Mesothelial cell of epicardium (in vitro differentiated cells): ENCODE data around the gene FAM168A. TPM values are rescaled to one million over a fixed set of nuclear protein-coding genes. Genes with fewer than 3 reads are reported as not detected.

Source experiments
- DNase-seq, 2 experiments: peaks; one replicate each; pipeline ENCODE4 v3.0.0; 2021; ENCODE audit warnings: low spot score in 2 of 2; ENCODE audit not compliant: unreplicated experiment in 2 of 2
- H3K27ac Mint-ChIP-seq: 2 replicates; pipeline ENCODE4 v1.8.0; 2021; ENCODE audit warnings: mixed read lengths
- H3K27me3 Mint-ChIP-seq: 2 replicates; pipeline ENCODE4 v1.8.0; 2021; ENCODE audit warnings: low read depth, mixed read lengths
- H3K36me3 Mint-ChIP-seq: 2 replicates; pipeline ENCODE4 v1.8.0; 2021; ENCODE audit warnings: mixed read lengths
- H3K4me1 Mint-ChIP-seq: 2 replicates; pipeline ENCODE4 v1.8.0; 2021; ENCODE audit warnings: mixed read lengths
- H3K4me3 Mint-ChIP-seq: 2 replicates; pipeline ENCODE4 v1.8.0; 2021; ENCODE audit warnings: mild to moderate bottlenecking, moderate library complexity, mixed read lengths
- H3K9me3 Mint-ChIP-seq: 2 replicates; pipeline ENCODE4 v1.8.0; 2021; ENCODE audit warnings: mixed read lengths
- total RNA-seq: library from RNA; stranded (reverse); gene quantifications from 3 replicates; pipeline ENCODE4 v1.2.1, GENCODE V29; 2021
- TF ChIP-seq, protein P1 (sequence below): fragments of 200-600 bp; sonication (generic); IDR thresholded peaks from one replicate; pipeline ENCODE4 v1.5.0; 2021; ENCODE audit warnings: antibody characterized with exemption; ENCODE audit not compliant: unreplicated experiment

FAM168A gene
- total RNA-seq, 1 donor from 2014 or later = 61.8 TPM

DNA sequence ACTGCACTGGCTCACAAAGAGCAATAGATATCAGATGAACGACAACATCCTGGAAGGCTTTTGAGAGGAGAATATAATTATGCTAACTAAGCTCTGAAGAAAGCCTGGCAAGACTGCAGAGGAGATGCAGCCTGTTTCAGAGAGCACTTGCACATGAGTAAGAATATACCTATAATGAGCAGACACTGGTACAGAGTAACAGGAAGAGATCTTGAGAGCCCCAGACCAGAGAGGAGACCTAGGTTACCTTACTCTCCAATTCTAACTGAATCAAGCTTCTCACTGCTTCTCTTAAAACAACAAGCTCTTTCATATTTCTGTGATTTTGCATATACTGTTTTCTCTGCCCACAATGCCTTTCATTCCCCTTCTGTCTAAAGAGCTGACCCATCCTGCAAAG lies 66.5 kb downstream of the FAM168A start:
- H3K27ac Mint-ChIP-seq = no peak overlapping the region
- no peaks in the 10 kb centered on the region for H3K27me3 Mint-ChIP-seq
- no peak for DNase-seq
- H3K9me3 Mint-ChIP-seq = no peaks in the 10 kb centered on the region
- TF ChIP-seq, protein P1, sequence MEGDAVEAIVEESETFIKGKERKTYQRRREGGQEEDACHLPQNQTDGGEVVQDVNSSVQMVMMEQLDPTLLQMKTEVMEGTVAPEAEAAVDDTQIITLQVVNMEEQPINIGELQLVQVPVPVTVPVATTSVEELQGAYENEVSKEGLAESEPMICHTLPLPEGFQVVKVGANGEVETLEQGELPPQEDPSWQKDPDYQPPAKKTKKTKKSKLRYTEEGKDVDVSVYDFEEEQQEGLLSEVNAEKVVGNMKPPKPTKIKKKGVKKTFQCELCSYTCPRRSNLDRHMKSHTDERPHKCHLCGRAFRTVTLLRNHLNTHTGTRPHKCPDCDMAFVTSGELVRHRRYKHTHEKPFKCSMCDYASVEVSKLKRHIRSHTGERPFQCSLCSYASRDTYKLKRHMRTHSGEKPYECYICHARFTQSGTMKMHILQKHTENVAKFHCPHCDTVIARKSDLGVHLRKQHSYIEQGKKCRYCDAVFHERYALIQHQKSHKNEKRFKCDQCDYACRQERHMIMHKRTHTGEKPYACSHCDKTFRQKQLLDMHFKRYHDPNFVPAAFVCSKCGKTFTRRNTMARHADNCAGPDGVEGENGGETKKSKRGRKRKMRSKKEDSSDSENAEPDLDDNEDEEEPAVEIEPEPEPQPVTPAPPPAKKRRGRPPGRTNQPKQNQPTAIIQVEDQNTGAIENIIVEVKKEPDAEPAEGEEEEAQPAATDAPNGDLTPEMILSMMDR = no peak
- peaks cover 2% of the 10 kb centered on the region for H3K36me3 Mint-ChIP-seq
- peaks cover 40% of the 10 kb centered on the region for H3K4me1 Mint-ChIP-seq
- H3K4me3 Mint-ChIP-seq = no peak overlapping the region

GRCh38 chr11:73530109-73530508 lies 67.8 kb downstream of the FAM168A start:
- no peak for DNase-seq
- Mint-ChIP-seq H3K36me3 (peaks cover 2% of the 10 kb centered on the region), H3K27ac (no peak overlapping the region)

DNA sequence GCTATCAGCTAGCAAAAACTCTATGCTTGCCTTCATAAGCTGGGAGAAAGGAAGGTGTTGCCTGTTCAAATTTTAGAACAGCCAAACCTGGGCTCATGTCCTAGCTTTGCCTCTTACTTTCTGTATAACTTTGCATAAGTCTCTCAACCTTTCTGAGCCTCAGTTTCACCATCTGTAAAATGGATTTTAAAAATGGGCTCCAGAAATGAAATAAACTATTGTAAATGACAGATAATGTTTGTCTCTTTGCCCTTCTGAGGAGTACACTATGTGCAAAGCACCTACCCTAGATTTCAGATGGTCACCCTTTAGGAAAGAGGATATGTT lies 68.7 kb downstream of the FAM168A start:
- H3K4me3 Mint-ChIP-seq = no peak overlapping the region
- peaks cover under 1% of the 10 kb centered on the region for H3K9me3 Mint-ChIP-seq
- peak overlapping the region; percentile 87 for H3K27ac Mint-ChIP-seq
- peaks cover 43% of the 10 kb centered on the region for H3K4me1 Mint-ChIP-seq
- no peak for DNase-seq
- peaks cover 4% of the 10 kb centered on the region for H3K36me3 Mint-ChIP-seq
- TF ChIP-seq, protein P1 = no peak
- H3K27me3 Mint-ChIP-seq = no peaks in the 10 kb centered on the region

More at GRCh38 chr11:73530109-73530508, 67.8 kb downstream of the FAM168A start:
- H3K9me3 Mint-ChIP-seq = no peaks in the 10 kb centered on the region
- no peak overlapping the region for H3K4me3 Mint-ChIP-seq
- no peaks in the 10 kb centered on the region for H3K27me3 Mint-ChIP-seq
- TF ChIP-seq, protein P1 = no peak
- H3K4me1 Mint-ChIP-seq = peaks cover 43% of the 10 kb centered on the region

GRCh38 chr11:73528483-73529203 lies 69.3 kb downstream of the FAM168A start:
- Mint-ChIP-seq H3K27ac (peak overlapping the region; percentile 87), H3K4me3 (peak overlapping the region; percentile 11), H3K36me3 (peaks cover 9% of the 10 kb centered on the region), H3K9me3 (peaks cover 4% of the 10 kb centered on the region), H3K27me3 (no peaks in the 10 kb centered on the region), H3K4me1 (peaks cover 43% of the 10 kb centered on the region)
- TF ChIP-seq, protein P1 = no peak
- no peak for DNase-seq

GRCh38 chr11:73528013-73528412 lies 69.9 kb downstream of the FAM168A start:
- H3K27ac Mint-ChIP-seq = no peak overlapping the region
- H3K4me3 Mint-ChIP-seq = no peak overlapping the region
- peaks cover 43% of the 10 kb centered on the region for H3K4me1 Mint-ChIP-seq
- peaks cover 4% of the 10 kb centered on the region for H3K9me3 Mint-ChIP-seq
- TF ChIP-seq, protein P1 = no peak
- H3K36me3 Mint-ChIP-seq = peaks cover 12% of the 10 kb centered on the region
- no peak for DNase-seq
- no peaks in the 10 kb centered on the region for H3K27me3 Mint-ChIP-seq
